ENCODE results near the gene COPG2.

COPG2 gene

GRCh38 chr7:130641497-130641896, 27.1 kb downstream of the COPG2 start:
- no peaks in the 10 kb centered on the region for H3K4me1 ChIP-seq (ENCODE audit: insufficient read depth, low read length, severe bottlenecking)
- no peak overlapping the region for H2AFZ ChIP-seq (ENCODE audit: low read length)
- TF ChIP-seq, protein P1, sequence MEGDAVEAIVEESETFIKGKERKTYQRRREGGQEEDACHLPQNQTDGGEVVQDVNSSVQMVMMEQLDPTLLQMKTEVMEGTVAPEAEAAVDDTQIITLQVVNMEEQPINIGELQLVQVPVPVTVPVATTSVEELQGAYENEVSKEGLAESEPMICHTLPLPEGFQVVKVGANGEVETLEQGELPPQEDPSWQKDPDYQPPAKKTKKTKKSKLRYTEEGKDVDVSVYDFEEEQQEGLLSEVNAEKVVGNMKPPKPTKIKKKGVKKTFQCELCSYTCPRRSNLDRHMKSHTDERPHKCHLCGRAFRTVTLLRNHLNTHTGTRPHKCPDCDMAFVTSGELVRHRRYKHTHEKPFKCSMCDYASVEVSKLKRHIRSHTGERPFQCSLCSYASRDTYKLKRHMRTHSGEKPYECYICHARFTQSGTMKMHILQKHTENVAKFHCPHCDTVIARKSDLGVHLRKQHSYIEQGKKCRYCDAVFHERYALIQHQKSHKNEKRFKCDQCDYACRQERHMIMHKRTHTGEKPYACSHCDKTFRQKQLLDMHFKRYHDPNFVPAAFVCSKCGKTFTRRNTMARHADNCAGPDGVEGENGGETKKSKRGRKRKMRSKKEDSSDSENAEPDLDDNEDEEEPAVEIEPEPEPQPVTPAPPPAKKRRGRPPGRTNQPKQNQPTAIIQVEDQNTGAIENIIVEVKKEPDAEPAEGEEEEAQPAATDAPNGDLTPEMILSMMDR (IDR thresholded peaks at IDR 0.05; ENCODE audit: low read length) = no peak
- no peak for TF ChIP-seq EZH2 (IDR thresholded peaks at IDR 0.05; ENCODE audit: borderline replicate concordance, low read length)
- peaks cover 9% of the 10 kb centered on the region; the same call in 1 of the 2 replicates for H3K9me3 ChIP-seq (ENCODE audit: low read length)
- no peaks in the 10 kb centered on the region for H4K20me1 ChIP-seq (ENCODE audit: insufficient read depth, low read length)
- no peak overlapping the region for H3K4me2 ChIP-seq (ENCODE audit: low read length)
- H3K4me3 ChIP-seq (ENCODE audit: low read depth, low read length, poor library complexity, severe bottlenecking) = no peak overlapping the region
- H3K36me3 ChIP-seq (ENCODE audit: insufficient read depth, low read length) = peaks cover 16% of the 10 kb centered on the region
- H3K79me2 ChIP-seq (ENCODE audit: insufficient read depth, low read length) = no peaks in the 10 kb centered on the region
- H3K27me3 ChIP-seq (ENCODE audit: insufficient read depth, low read length) = no peaks in the 10 kb centered on the region
- no peak overlapping the region for H3K9ac ChIP-seq (ENCODE audit: low read length)
- no peaks in the 10 kb centered on the region for H3F3A ChIP-seq (ENCODE audit: insufficient read depth, low read length)
- no peaks in the 10 kb centered on the region for H3K9me2 ChIP-seq (ENCODE audit: low read depth, low read length)
- H3K27ac ChIP-seq (ENCODE audit: low read depth, low read length, poor library complexity, severe bottlenecking) = no peak overlapping the region

- no peak for TF ChIP-seq EZH2 (IDR thresholded peaks at IDR 0.05; ENCODE audit: borderline replicate concordance, low read length)
- TF ChIP-seq, protein P1 (IDR thresholded peaks at IDR 0.05; ENCODE audit: low read length) = no peak
- Histone ChIP-seq H3K4me1 (ENCODE audit: insufficient read depth, low read length, severe bottlenecking) (no peaks in the 10 kb centered on the region), H3K9me3 (ENCODE audit: low read length) (peaks cover 9% of the 10 kb centered on the region; the same call in 1 of the 2 replicates), H2AFZ (ENCODE audit: low read length) (no peak overlapping the region), H3K36me3 (ENCODE audit: insufficient read depth, low read length) (peaks cover 12% of the 10 kb centered on the region), H3K4me3 (ENCODE audit: low read depth, low read length, poor library complexity, severe bottlenecking) (no peak overlapping the region), H3F3A (ENCODE audit: insufficient read depth, low read length) (no peaks in the 10 kb centered on the region), H3K9me2 (ENCODE audit: low read depth, low read length) (no peaks in the 10 kb centered on the region), H3K79me2 (ENCODE audit: insufficient read depth, low read length) (no peaks in the 10 kb centered on the region), H4K20me1 (ENCODE audit: insufficient read depth, low read length) (no peaks in the 10 kb centered on the region), H3K4me2 (ENCODE audit: low read length) (no peak overlapping the region), H3K27me3 (ENCODE audit: insufficient read depth, low read length) (no peaks in the 10 kb centered on the region), H3K9ac (ENCODE audit: low read length) (no peak overlapping the region), H3K27ac (ENCODE audit: low read depth, low read length, poor library complexity, severe bottlenecking) (no peak overlapping the region)
Observed at GRCh38 chr7:130641040-130641439, 27.5 kb downstream of the COPG2 start.

DNA sequence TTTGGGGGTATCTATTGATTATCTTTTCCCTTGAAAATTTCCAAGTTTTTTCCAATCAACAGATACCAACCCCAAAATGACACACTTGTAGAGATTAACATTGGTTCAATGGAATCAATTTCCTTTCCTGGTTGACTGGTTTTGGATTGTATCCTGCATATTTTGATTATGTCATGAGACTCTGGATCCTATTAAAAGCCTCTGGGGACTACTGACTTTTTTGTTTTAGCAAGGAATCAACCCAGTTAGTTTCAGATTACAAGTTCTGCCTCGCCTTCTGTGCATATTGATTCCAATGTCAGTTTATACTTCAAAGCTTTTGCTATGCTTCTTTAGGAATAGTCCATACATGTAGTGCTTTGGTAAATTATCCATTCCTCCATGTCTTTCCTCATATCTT, 29.2 kb downstream of the COPG2 start:
- H3K4me2 ChIP-seq (ENCODE audit: low read length) = no peak overlapping the region
- H4K20me1 ChIP-seq (ENCODE audit: insufficient read depth, low read length) = no peaks in the 10 kb centered on the region
- H3K79me2 ChIP-seq (ENCODE audit: insufficient read depth, low read length) = no peaks in the 10 kb centered on the region
- no peak overlapping the region for H3K4me3 ChIP-seq (ENCODE audit: low read depth, low read length, poor library complexity, severe bottlenecking)
- no peaks in the 10 kb centered on the region for H3F3A ChIP-seq (ENCODE audit: insufficient read depth, low read length)
- H3K9ac ChIP-seq (ENCODE audit: low read length) = no peak overlapping the region
- H3K27ac ChIP-seq (ENCODE audit: low read depth, low read length, poor library complexity, severe bottlenecking) = no peak overlapping the region
- H3K9me2 ChIP-seq (ENCODE audit: low read depth, low read length) = no peaks in the 10 kb centered on the region
- H3K9me3 ChIP-seq (ENCODE audit: low read length) = peaks cover 11% of the 10 kb centered on the region; the same call in 1 of the 2 replicates
- no peak overlapping the region for H2AFZ ChIP-seq (ENCODE audit: low read length)
- no peak for TF ChIP-seq EZH2 (IDR thresholded peaks at IDR 0.05; ENCODE audit: borderline replicate concordance, low read length)
- TF ChIP-seq, protein P1 (IDR thresholded peaks at IDR 0.05; ENCODE audit: low read length) = no peak
- H3K4me1 ChIP-seq (ENCODE audit: insufficient read depth, low read length, severe bottlenecking) = no peaks in the 10 kb centered on the region
- H3K36me3 ChIP-seq (ENCODE audit: insufficient read depth, low read length) = peaks cover 7% of the 10 kb centered on the region
- H3K27me3 ChIP-seq (ENCODE audit: insufficient read depth, low read length) = no peaks in the 10 kb centered on the region

Measured in OCI-LY1 (cell line).